ENCODE measurements around the gene LMCD1. TPM values are rescaled to one million over a fixed set of nuclear protein-coding genes. Genes with fewer than 3 reads are reported as not detected.

The LMCD1 gene
- total and polyA plus RNA-seq, 2 experiments from 2014 or later = 22.9 to 27.7 TPM

- no peak for DNase-seq (ENCODE audit: low read depth in 1 of 2, low spot score in 1 of 2)
- Histone ChIP-seq H3K4me3 (no peak overlapping the region), H3K27ac (peak overlapping the region; percentile 68), H3K4me1 (ENCODE audit: low read depth) (peaks cover 21% of the 10 kb centered on the region), H3K9me3 (ENCODE audit: low read depth) (no peaks in the 10 kb centered on the region), H3K27me3 (no peaks in the 10 kb centered on the region), H3K36me3 (no peaks in the 10 kb centered on the region)
- TF ChIP-seq, protein P1, sequence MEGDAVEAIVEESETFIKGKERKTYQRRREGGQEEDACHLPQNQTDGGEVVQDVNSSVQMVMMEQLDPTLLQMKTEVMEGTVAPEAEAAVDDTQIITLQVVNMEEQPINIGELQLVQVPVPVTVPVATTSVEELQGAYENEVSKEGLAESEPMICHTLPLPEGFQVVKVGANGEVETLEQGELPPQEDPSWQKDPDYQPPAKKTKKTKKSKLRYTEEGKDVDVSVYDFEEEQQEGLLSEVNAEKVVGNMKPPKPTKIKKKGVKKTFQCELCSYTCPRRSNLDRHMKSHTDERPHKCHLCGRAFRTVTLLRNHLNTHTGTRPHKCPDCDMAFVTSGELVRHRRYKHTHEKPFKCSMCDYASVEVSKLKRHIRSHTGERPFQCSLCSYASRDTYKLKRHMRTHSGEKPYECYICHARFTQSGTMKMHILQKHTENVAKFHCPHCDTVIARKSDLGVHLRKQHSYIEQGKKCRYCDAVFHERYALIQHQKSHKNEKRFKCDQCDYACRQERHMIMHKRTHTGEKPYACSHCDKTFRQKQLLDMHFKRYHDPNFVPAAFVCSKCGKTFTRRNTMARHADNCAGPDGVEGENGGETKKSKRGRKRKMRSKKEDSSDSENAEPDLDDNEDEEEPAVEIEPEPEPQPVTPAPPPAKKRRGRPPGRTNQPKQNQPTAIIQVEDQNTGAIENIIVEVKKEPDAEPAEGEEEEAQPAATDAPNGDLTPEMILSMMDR (IDR thresholded peaks at IDR 0.05; ENCODE audit: low read depth, low read length) = no peak
Observed at GRCh38 chr3:8505621-8506020, 4.0 kb downstream of the LMCD1 start.

DNA sequence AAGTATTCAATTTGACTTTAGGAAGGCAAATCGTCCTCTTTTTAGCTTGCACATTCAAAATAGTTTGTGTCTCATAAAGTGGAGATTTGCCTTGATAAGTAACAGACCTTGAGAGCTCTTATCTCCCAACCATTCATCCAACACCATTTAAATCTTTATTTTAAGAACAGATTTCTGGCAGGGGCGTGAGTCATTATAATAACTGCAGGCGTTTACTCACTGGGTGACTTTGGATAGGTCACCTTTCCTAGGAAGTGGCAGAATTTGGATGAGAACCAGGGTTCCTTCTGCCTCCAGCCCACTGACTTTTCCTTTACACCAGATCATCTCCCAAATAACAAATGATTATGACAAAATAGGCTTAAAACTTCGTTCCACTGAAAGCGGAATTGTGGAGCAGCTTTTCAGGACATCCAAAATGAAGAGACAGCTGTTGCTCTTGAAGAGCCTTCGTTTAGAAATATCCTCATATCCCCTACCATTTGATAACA lies 5.0 kb downstream of the LMCD1 start:
- Histone ChIP-seq H3K4me3 (no peak overlapping the region), H3K27ac (peak overlapping the region; percentile 68), H3K36me3 (no peaks in the 10 kb centered on the region), H3K27me3 (no peaks in the 10 kb centered on the region), H3K4me1 (ENCODE audit: low read depth) (peaks cover 16% of the 10 kb centered on the region), H3K9me3 (ENCODE audit: low read depth) (no peaks in the 10 kb centered on the region)
- no peak for DNase-seq (ENCODE audit: low read depth in 1 of 2, low spot score in 1 of 2)
- TF ChIP-seq, protein P1 (IDR thresholded peaks at IDR 0.05; ENCODE audit: low read depth, low read length) = no peak

DNA sequence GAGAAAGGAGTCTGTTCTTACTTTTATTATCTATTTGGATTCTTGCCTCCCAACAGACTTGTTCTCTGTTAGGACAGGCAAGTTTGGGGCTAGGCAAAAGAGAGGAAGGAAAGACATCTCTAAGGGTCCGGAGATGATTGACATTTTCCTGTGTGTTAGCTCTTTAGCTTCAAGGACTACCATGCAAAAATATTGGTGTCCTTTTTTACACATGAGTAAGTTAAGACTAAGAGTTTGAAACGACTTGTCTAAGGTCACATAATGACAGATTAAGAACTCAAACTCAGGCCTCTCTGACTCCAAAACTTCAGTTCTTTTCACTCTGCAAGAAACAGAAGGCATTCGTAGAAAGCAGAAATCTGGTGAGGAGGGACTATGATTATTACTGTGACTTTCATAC lies 5.9 kb downstream of the LMCD1 start:
- no peak overlapping the region for H3K4me3 ChIP-seq
- DNase-seq (ENCODE audit: low read depth in 1 of 2, low spot score in 1 of 2) = no peak
- H3K27me3 ChIP-seq = no peaks in the 10 kb centered on the region
- H3K36me3 ChIP-seq = no peaks in the 10 kb centered on the region
- no peaks in the 10 kb centered on the region for H3K9me3 ChIP-seq (ENCODE audit: low read depth)
- TF ChIP-seq, protein P1 (IDR thresholded peaks at IDR 0.05; ENCODE audit: low read depth, low read length) = no peak
- H3K27ac ChIP-seq = no peak overlapping the region
- H3K4me1 ChIP-seq (ENCODE audit: low read depth) = peaks cover 13% of the 10 kb centered on the region

DNA sequence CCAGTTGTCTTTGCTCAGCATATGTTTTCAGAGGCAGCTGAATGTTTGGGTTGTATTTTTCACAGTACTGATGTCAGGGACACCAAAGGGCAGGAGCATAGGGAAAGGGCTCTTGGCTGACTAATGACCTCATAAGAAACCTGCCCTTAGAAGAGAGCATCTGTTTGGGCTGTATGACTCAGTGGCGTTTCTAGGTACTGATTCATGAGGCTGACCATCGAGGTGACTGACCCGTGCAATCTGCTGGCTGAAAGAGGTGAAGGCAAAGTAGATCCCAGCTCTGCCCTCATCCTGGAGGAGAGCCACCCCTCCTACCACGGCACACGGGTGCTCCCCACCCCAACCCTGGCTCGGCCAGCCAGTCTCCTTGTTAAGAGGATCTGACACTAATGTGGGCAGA lies 8.3 kb downstream of the LMCD1 start:
- peak in 1 of 2 donors; percentile 60 for DNase-seq (ENCODE audit: low read depth in 1 of 2, low spot score in 1 of 2)

GRCh38 chr3:8512234-8512633 lies 10.6 kb downstream of the LMCD1 start:
- Histone ChIP-seq H3K27me3 (no peaks in the 10 kb centered on the region), H3K27ac (no peak overlapping the region), H3K4me1 (ENCODE audit: low read depth) (no peaks in the 10 kb centered on the region), H3K36me3 (no peaks in the 10 kb centered on the region), H3K4me3 (no peak overlapping the region), H3K9me3 (ENCODE audit: low read depth) (no peaks in the 10 kb centered on the region)
- no peak for DNase-seq (ENCODE audit: low read depth in 1 of 2, low spot score in 1 of 2)
- TF ChIP-seq, protein P1 (IDR thresholded peaks at IDR 0.05; ENCODE audit: low read depth, low read length) = no peak

More for the DNA sequence above, 8.3 kb downstream of the LMCD1 start:
- no peak overlapping the region for H3K4me3 ChIP-seq
- H3K9me3 ChIP-seq (ENCODE audit: low read depth) = no peaks in the 10 kb centered on the region
- H3K27me3 ChIP-seq = no peaks in the 10 kb centered on the region
- H3K36me3 ChIP-seq = no peaks in the 10 kb centered on the region
- peaks cover 10% of the 10 kb centered on the region for H3K4me1 ChIP-seq (ENCODE audit: low read depth)
- TF ChIP-seq, protein P1 (IDR thresholded peaks at IDR 0.05; ENCODE audit: low read depth, low read length) = no peak
- H3K27ac ChIP-seq = no peak overlapping the region

Measured in cardiac muscle cell (in vitro differentiated cells and primary cell).